NCI-H1048 (cell line): ENCODE data around the gene MTOR.
"Not testable (repeated sequence)": the region's sequence is repeated elsewhere in the genome, so short reads cannot be mapped to it uniquely, and the experiment has no call there.

Source experiments
- DNase-seq: peaks from one replicate; lab custom pipeline; 2025; lab: John Stamatoyannopoulos, UW

Gene MTOR

DNA sequence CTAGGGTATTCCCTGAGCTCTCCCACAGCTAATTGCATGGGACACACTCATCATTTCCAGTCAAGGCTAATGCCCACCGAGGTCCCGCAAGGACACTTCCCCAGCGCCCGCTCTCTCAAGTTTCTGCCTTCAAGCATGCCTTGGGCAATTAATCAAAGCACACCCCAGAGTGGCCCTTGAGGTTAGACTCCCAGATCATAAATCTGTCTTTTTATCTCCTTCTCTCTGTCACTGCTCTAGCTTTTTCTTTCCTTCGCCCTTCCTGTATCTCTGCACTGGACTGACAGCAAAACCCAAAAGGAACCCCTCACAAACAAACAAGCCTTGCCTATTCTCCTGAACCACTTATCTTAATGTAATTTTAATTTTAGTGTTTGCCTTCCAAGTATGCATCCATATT is 154.8 kb downstream of the MTOR start:
- no peak for DNase-seq

DNA sequence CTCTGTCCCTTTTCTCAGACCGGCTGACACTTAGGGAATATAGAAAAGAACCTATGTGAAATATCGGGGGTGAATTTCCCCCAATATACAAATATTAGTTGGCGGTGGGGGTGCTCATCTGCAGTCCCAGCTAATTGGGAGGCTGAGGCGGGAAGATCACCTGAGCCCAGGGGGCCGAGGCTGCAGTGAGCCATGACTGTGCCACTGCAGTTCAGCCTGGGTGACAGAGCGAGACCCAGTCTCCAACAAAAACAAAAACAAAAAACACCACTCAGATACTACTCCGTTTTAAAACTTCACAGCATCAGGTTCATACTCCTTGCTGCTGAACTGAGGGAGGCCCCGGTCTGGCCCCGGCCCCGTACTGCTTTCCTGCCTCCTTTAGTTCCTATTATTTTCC is 156.8 kb downstream of the MTOR start:
- DNase-seq: no peak

DNA sequence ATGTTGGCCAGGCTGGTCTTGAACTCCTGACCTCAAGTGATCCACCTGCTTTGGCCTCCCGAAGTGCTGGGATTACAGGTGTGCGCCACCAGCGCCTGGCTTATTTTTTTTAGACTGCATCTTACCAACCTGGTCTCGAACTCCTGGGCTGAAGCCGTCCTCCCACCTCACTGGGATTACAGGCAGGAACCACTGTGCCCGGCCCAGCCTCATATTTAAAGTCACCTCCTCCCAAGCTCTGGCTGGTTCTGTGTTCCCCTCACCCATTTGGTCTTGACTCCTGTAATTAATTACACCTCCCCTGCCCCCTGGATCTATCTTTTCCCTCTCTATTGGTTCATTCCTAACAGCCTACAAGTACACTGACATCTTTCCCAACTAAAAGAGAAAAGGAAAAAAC is 161.0 kb downstream of the MTOR start:
- no peak for DNase-seq

- DNase-seq: not testable (repeated sequence)
Observed at GRCh38 chr1:11100806-11101205, 161.5 kb downstream of the MTOR start.

DNA sequence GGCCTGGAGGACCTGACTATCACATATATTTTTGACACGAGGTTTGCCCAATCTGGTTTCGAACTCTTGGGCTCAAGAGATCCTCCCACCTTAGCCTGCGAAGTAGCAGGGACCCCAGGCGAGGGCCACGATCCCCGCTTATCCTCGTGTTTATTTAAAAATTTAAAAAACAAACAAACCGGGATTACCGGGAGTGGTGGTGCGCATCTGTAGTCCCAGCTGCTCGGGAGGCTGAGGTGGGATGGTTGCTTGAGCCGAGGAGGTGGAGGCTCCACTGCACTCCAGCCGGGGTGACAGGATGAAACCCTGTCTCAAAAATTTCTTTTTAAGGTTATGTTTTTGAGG is 162.2 kb downstream of the MTOR start:
- DNase-seq: no peak

DNA sequence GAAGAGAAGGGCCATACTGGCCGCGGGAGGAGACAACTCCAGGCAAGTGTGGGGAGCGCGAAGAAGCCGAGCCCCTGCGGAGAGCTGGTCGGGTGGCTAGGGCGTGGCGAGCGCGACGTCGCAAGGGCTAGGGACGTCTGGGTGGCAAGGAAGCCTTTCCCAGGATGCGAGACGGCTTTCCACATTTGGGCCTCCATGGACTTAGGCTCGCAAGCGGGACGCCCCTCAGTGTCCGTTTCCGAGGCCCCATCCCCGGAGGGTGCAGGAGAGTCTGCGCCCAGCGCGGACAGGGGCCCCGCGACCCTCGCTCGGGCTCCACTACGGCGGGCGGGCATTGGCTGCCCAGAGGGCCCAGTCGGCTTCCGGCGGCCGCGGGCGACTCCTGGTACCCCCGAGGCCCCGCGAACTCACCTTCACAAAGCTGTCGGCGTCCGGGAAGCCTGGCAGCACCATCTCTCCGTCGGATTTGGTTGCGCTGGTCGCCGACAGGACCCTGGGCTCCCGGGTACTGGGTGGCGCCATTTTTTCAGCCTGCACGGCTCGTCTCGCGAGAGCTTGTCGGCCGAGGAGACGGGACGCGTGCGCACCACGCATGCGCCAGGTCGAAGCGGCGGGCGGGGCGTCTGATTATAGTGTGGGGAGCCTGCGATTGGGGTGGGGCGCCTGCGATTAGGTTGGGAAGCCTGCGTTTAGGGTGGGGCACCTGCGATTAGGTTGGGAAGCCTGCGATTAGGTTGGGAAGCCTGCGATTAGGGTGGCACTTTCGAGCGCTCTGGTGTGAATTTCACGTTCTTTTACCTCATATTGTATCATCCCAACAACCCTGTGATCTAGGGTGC is 162.8 kb downstream of the MTOR start, which contains the start of gene EXOSC10:
TSS of gene EXOSC10 (minus strand) at position 560 of the 839 bp plus-strand sequence. CDS start at position 522, 38 bp downstream.
- DNase-seq: peak; percentile 86

GRCh38 chr1:11098931-11099309 is 163.4 kb downstream of the MTOR start:
- DNase-seq: no peak

- DNase-seq: not testable (repeated sequence)
Observed at GRCh38 chr1:11083784-11084183, 178.6 kb downstream of the MTOR start.

DNA sequence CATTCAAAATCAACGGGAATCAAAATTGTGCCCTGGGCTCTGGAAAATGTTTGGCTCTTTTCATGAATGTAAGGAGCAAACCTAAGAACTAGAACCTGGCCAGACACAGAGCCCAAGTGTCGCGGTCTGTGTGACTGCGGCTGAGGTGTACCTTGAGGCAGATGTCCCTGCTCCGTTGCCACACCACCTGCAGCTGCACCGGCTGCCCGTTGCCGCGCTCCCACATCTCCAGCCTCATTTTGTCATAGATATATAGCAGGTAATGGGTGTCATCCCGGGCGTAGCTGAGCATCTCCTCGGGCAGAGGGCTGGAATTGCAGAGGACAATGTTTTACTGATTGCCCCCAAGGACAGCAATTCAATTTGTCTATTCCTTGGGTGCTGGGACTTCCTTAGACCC is 181.4 kb downstream of the MTOR start:
- DNase-seq: no peak

DNA sequence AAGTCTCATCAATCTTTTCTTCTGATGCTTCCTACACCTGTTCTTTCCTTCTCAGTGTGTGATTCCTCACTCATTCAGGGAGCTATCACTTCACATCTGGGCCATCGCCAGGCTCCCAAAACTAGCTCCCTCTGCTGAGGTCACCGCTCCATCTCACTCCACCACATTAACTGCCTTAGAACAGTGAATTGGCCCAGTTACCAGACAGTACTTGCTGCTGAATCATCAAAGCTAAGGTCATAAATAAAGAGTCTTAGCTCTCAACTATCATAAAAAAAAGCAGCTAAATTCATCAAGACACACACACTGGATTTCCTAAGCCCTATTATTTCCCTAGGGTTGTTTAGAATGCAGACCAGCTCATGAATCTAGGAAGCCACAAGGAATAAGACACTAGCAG is 183.7 kb downstream of the MTOR start:
- DNase-seq: no peak

DNA sequence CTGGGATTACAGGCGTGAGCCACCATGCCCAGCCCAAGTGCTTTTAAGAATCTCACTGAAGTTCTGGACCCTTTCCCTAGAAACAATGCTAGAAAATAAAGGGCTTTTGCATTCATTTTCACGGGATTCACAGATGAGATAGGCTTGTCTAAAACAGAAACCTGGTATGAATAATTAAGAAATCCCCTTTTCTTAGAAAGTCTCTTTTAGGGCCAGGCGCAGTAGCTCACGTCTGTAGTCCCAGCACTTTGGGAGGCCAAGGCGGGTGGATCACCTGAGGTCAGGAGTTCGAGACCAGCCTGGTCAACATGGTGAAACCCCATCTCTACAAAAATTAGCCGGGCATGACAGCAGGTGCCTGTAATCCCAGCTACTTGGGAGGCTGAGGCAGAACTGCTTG is 189.0 kb downstream of the MTOR start:
- not testable (repeated sequence) for DNase-seq

DNA sequence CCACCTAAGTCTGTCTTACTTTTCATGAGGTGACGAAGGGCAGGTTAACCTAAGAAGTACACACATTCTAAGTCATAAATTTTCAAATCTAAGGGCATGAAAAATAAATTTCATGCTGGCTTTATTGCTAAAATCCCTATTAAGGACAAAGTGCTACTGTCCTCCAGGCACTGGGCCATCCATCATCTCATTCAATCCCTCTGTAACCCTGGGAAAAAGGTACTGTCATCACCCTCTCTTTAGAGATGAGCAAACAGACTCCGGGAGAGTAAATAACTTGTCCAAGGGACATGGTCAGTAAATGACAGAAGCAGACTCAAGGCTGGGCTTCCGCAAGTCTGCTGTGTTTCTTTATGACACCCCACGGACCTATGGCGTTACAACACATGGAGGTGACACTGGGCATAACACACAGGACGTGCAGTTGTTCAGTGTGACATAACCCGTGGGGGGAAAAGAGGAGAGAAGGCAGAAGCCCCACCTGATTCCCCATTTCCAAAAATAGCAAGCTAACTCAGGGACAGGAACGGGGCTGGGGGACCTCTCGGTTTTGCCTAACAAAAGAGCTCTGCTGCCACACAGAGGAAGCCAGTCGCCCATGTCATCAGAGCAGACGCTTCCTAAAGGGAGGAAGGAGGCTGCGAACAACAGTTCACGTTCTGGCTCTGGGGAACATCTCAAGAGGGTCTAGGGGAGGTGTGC is 190.0 kb downstream of the MTOR start:
- DNase-seq: no peak

GRCh38 chr1:11071463-11072215 is 190.7 kb downstream of the MTOR start:
- DNase-seq: no peak

DNA sequence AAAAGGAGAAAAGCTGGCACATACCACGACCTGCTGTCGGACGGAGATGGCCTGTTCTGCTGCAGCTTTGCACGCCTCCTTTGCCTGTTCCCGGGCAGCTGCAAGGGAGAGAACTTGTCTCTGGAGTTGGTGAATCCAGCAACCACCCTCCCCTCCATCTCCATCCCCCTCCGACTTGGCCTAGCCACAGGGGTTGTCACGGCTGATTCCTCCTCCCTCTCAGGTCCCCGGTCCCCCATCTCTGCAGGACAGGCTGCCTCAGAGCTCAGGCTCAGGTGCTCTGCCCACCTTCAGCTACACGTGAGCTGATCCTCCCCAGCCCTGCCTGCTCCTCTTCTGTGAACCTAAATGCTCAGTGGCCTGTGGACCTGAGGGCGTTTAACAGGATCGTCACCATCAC is 191.5 kb downstream of the MTOR start:
- DNase-seq: no peak

DNA sequence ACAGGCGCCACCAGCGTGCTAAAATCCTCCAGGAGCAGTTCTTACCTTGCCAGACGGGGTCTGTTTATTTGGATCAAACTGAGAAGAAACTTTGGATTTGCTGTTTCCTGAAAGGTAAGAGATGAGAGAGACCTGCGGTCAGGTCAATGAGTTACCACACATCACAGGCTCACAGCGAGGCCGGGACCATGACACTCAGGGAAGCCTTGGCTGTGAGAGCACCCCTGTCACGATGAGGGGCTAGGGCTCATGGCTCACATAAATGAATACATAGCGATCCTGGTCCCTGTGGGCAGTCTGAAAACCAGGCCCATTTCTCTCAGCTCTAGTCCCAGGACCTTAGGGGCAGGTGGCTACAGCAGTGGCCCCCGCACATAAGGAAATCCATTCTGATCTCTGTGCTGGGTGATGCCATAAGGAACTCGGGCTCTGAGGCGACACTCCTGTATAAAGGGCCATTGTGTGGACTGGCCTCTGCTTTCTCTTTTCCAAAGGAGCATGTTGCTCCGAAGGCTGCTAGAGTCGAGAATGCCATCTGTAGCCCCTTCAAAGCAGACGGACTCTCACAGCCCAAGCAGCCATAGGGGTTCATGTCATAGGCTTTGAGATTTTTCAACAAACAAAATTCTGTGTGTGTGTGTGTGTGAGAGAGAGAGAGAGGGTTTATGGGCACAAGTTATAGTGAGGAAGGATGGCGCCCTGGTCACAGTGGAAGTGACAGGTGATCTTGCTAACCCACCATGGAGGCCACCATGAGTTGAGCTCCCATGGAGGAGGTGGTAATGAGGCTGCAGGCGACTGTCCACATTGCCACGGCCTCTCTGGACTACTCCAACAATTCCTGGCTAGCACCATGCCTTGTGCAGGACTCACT is 193.5 kb downstream of the MTOR start:
- no peak for DNase-seq

DNA sequence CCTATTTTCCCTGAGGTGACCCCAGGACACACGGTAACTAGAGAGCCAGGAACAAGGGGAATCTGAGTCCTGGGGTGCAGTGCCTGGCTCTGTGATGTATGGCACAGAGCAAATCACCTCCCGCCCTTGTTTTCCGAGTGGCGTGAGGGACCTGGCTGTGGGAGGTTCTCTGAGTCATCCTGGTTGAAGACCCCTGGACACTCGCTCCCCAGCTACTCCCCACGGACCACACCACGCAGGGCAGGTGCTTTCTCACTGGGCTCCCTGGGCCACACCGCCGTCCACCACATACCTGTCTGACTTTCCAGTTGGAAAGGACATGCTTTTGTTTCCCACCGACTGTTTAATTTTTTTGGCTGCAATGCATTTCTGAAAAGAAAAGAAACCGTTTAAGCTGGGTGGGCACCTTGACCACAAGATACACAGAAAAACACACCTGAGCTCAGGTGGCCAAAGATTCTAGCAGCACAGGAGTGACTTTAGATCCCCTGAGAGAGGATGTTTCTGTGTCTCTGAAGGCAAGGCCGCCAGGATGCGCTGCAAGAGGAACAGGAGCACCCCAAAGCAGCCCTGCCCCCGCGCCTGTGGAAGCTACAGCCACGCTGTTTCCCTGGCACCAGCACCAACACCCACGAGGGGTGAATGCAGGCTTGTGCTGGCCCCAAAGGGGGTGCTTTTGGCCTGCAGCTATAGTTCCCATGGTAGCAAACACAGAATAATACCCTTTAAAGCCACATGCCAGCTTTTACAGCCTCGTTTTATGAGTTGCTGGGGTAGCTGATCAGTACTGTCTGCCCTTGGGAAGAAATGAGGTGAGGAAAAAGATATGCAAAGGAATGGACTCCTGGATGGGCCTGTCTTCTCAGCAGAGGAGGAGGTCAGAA is 194.4 kb downstream of the MTOR start:
- no peak for DNase-seq

- DNase-seq: no peak
Observed at GRCh38 chr1:11065796-11066195, 196.6 kb downstream of the MTOR start.

DNA sequence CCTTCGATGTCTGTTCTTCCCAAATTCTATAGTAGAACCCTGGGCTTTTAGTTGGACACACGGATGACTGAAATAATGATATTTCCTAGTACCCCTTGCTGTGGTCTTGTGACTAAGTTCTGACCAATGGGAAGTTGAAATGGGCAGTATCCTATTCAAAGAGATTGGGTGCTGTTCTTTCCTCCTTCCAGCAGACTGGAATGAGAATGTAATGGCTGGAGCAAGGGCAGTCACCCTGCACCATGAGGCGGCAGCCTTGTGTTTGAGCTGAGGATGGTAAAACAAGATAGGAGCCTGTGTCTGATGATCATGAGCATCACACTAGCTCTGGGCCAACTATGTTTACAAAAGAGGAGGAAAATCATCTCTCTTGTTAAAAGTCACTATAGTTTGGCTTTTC is 197.4 kb downstream of the MTOR start:
- no peak for DNase-seq

DNA sequence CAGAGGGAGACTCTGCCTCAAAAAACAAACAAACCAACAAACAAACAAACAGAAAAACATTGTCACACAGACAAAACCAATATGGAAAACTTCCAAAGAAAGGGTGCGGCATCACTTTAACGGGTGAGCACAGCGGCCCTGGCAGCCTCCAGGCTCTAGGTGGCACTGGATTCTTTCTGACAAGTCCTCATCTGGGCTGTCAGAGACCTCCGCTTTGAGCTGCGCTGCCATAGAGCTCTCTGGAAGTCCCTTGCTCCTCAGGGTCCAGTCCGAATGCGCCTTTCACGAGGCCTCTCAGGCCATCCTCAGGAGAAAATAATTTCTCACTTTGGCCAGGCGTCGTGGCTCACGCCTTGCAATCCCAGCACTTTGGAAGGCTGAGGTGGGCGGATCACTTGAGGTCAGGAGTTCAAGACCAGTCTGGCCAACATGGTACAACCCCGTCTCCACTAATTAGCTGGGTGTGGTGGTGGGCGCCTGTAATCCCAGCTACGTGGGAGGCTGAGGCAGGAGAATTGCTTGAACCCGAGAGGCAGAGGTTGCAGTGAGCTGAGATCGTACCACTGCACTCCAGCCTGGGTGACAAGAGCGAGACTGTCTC is 198.3 kb downstream of the MTOR start:
- not testable (repeated sequence) for DNase-seq

- DNase-seq: no peak
Observed at GRCh38 chr1:11062965-11063401, 199.4 kb downstream of the MTOR start.
